Epidermal melanocyte (primary cell): Measurements from ENCODE around the gene CD300LB.

Experiments
- DNase-seq: peaks from one replicate; pipeline ENCODE4 v3.0.0; 2011; ENCODE audit warnings: low spot score; ENCODE audit not compliant: insufficient read length

Gene CD300LB

DNA sequence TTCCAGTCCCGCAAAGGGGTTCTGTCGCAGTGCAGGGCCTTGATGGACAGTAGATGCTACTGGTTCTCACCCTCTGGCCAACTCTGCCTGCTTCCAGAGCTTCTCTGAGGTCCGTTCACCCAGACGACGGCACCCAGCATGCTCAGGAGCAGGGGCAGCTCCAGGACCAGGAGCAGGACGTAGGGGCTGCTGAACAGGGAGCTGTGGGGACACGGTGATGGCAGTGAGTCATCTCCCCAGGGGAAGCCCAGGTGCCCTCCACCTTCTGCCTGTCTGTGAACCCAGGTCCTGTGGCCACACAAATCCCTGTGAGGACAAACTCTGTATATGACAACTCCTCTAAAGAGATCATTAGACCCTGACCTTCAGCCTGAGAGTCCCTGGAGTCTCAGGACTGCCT, 18.1 kb upstream of the CD300LB start:
- DNase-seq: no peak

GRCh38 chr17:74547736-74548135, 16.5 kb upstream of the CD300LB start:
- no peak for DNase-seq

GRCh38 chr17:74547264-74547663, 16.0 kb upstream of the CD300LB start:
- DNase-seq: no peak

DNA sequence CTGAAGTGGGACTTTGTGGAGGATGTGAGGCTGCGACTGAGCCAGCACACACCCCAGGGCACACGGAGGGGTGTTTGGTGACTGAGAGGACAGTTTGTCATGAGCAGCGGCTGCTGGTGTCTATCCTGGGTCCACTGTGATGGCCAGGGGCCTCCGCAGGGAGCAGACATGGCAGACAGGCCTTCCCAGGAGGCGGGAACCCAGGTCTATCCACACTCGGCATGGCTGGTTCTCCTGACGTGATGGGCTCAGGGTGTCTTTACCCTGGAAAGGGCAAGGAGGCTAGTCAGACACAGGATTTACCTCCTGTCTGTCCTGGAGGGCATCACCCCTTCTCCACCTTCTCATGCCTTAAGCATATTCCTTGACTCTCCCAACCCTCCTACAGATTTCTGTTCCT, 15.3 kb upstream of the CD300LB start:
- DNase-seq: no peak

GRCh38 chr17:74545843-74546230, 14.6 kb upstream of the CD300LB start, which contains the start of gene CD300C:
Gene CD300C (minus strand): TSS chr17:74546115. CDS start chr17:74545782, 333 bp downstream.
- no peak for DNase-seq

- DNase-seq: no peak
Observed at GRCh38 chr17:74544991-74545842, 13.9 kb upstream of the CD300LB start.

DNA sequence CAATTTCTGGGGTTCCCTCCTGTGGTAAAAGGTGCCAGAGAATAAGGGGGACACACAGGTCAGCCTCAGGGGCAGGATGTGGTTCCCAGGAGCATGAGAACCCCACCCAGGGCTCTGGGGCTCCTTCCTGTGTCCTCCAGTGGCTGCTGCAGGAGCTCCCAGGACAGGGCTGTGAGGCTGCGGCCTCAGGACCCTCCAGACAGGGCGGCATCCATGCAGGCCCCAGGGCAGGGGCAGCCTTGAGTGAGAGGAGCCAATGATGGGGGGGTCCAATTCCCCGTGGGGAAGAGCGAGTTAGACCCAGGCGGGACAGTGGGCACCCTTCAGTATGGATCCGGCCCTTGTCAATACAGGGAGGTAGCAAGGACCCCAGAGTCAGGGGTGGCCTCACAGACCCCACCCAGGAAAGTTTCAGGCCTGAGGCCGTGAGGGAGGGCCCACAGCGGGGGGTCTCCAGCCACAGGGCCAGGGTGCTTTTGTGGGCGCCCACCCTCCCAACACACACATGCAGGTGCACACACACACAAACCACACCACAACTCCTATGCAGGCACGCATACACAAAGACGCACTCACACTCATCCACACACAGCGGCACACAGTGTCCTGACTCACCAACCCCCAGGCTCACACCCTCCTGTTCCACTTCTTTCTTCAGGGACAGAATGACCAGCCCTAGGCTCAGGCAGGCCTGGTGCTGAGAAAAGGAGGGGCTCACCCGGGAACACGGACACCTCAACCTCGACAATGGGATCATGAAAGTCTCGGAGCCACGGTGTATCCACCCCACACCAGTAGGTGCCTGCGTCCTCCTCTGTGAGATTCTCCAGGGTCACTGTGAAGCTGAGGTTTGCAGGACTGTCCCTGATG, 12.9 kb upstream of the CD300LB start:
- no peak for DNase-seq

GRCh38 chr17:74543406-74543805, 12.1 kb upstream of the CD300LB start:
- no peak for DNase-seq

DNA sequence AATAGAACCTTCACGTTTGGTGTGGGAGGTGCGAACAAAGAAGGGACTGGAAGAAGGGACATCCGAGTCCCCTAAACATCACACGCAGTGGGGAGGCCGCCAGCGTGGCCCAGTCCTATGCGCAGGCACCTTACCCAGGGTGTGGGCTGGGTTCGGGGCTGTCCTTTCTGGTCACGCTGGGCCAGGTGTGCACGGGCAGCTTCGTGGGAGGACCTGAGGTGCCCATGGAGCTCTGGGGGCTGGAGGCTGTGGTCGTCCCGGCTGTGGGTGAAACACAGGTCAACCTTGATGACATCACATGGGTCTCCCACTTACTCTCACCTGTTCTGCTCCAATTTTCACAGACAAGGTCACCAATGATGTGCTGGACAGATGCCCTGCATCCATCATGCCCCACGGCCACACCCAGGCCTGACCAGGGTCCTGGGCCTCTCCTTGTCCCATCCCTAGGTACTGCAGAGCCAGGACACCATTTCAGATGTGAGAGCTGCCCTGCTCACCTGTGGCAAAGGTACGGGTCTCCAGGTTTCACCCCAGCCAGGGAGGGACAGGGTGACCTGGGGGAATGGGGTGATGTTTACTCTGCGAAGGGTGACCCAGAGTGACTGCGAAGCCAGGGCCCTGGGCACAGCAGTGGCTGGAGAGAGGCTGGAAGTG, 11.6 kb upstream of the CD300LB start:
- no peak for DNase-seq

DNA sequence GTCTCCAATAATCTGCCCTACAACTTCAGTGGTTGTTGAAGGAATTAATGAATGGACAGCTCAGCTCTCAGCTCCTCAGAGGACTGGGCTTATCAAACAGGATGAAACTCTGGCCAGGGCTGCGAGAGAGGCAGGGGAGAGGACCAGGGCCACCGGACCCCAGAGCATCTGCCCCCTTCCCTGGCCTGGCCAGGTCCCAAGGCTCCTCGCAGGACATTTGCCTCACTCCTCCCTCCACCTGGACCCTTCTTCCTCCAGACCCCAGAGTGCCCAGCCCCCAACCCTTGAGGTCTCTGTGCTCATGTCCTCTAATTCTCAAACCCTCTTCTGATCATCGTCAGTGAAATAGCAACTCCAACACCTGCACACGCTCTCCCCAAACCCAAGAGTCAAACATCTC, 10.9 kb upstream of the CD300LB start:
- no peak for DNase-seq

DNA sequence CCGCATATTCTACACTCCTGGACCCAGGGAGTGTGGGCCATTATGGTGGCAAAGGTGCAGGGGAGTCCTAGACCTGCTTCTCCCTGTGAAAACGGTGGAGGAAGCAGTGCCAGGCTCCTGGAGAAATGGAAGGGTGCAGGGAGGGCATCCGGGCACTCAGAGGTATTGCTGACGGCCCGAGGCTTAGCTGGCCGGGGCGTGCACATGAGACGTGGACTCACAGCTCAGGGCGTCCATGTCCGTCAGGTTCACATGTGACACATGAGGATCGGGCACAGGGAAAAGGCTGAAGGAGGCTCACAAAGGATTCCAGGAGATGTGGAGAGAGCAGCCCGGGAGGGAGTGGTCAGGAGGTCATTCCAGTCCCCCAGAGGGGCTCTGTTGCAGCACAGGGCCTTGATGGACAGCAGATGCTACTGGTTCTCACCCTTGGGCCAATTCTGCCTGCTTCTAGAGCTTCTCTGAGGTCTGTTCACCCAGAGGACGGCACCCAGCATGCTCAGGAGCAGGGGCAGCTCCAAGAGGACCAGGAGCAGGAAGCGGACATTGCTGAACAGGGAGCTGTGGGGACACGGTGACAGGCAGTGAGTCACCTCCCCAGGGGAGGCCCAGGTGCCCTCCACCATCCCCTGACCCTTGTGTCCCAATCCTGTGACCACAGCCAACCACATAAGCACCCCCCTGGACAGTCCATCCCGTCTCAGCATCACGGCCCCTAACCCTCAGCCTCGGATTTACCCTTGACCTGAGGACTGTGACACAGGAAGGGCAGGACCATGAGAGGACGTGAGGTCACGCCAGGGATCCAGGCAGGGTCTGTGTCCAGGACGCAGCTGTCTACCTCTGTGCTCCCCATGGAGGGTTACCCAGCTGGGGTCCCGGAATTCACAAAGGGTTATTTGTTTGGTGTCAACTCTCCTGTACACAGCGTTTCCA, 10.2 kb upstream of the CD300LB start:
- no peak for DNase-seq

DNA sequence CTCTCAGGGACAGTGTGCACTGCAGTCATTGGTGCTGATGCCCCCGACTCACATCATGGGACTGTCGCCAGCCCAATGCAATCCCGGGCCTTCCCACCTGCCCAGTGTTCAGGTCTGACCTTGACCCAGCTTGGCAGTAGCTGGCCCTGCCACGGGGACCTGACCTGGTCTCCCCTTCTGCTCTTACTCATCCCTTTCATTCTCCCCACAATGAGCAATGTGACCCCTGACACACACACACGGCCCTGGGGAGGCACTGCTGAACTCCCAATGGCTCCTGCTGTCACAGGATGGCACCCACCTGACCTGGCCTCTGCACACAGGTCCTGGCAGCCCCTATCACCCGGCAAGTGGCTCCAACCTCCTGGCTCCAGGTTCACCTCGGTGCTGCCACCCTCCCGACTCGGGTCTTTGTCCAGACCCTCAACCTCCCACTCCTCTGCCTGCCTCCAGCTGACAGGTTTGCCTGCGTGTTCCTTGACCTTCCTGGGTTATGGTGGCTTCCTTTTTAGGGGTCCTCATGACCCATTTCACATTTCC, 8.1 kb upstream of the CD300LB start:
- no peak for DNase-seq

- DNase-seq: no peak
Observed at GRCh38 chr17:74536890-74537289, 5.6 kb upstream of the CD300LB start.

GRCh38 chr17:74532115-74532514, 840 bp upstream of the CD300LB start:
- no peak for DNase-seq

GRCh38 chr17:74530831-74531150, 484 bp downstream of the CD300LB start:
- no peak for DNase-seq

- no peak for DNase-seq
Observed at GRCh38 chr17:74529243-74529642, 2.0 kb downstream of the CD300LB start.

DNA sequence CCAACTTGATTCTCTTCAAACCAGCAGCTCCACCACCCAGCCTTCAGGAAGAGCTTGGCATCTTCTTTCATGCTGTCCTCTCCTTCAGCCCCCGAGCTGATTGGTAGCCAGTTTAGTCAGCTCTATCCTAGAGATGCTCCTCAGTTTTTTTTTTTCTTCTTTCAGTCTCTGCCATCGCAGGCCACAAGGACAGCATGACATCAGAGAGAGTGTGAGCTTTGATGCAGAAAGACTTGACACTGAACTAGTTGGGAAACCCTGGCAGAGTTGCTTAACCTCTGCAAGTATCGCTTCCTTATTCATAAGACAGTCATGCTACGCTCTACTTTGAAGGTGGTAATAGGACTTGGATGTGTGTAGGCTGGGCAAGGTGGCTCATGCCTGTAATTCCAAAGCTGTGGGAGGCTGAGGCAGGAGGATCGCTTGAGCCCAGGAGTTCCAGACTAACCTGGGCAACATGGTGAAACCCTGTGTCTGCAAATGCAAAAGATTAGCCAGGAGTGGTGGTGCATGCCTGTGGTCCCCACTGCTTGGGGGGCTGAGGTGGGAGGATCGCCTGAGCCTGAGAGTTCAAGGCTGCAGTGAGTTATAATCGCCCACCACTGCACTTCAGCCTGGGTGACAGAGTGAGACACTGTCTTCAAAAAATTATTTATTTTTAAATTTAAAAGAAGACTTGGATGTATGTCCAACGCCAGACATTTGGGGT, 2.6 kb downstream of the CD300LB start:
- no peak for DNase-seq

DNA sequence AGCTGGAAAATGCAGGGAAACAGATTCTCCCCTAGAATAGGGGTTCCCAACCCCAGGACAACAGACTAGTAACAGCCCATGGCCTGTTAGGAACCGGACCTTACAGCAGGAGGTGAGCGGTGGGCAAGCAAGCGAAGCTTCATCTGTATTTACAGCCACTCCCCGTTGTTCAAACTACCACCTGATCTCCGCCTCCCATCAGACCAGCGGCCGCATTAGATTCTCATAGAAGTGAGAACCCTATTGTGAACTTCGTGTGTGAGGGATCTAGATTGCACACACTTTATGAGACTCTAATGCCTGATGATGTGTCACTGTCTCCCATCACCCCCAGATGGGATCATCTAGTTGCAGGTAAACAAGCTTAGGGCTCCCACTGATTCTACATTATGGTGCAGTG, 3.5 kb downstream of the CD300LB start:
- DNase-seq: no peak

GRCh38 chr17:74527081-74527480, 4.2 kb downstream of the CD300LB start:
- DNase-seq: no peak

GRCh38 chr17:74526681-74527080, 4.6 kb downstream of the CD300LB start:
- DNase-seq: no peak
